Astrocyte (in vitro differentiated cells and primary cell): ENCODE measurements around the gene STRA6. TPM values are rescaled to one million over a fixed set of nuclear protein-coding genes. Genes with fewer than 3 reads are reported as not detected.

Experiments used
- DNase-seq: peaks from one replicate; pipeline ENCODE4 v3.0.0-alpha.2; 2010; ENCODE audit warnings: low read depth
- FAIRE-seq: peaks from 2 replicates; lab custom pipeline; 2011; peaks lifted over from hg19 to GRCh38; lab: Jason Lieb, UNC
- H2AFZ ChIP-seq: 2 replicates; pipeline ENCODE4 v1.6.0; 2012; ENCODE audit warnings: low read depth, low read length, inconsistent platforms
- H3K27ac ChIP-seq: 2 replicates; pipeline ENCODE4 v1.5.1; 2011; ENCODE audit warnings: low read depth, low read length, inconsistent platforms
- H3K27me3 ChIP-seq: 2 replicates; pipeline ENCODE4 v1.6.0; 2011; ENCODE audit warnings: low read length, inconsistent platforms; ENCODE audit not compliant: insufficient read depth
- H3K36me3 ChIP-seq: 2 replicates; pipeline ENCODE4 v1.5.1; 2011; ENCODE audit warnings: low read length, inconsistent platforms; ENCODE audit not compliant: insufficient read depth
- H3K4me1 ChIP-seq: 2 replicates; pipeline ENCODE4 v1.5.1; 2011; ENCODE audit warnings: low read length, inconsistent platforms; ENCODE audit not compliant: insufficient read depth
- H3K4me2 ChIP-seq: 2 replicates; pipeline ENCODE4 v1.6.0; 2012; ENCODE audit warnings: low read length, inconsistent platforms
- H3K4me3 ChIP-seq: 2 replicates; pipeline ENCODE4 v1.5.1; 2011; ENCODE audit warnings: low read depth, mild to moderate bottlenecking, low read length, inconsistent platforms; ENCODE audit not compliant: insufficient read depth
- H3K79me2 ChIP-seq: 2 replicates; pipeline ENCODE4 v1.6.0; 2012; ENCODE audit warnings: mild to moderate bottlenecking, low read length, inconsistent platforms; ENCODE audit not compliant: insufficient read depth
- H3K9ac ChIP-seq: 2 replicates; pipeline ENCODE4 v1.6.0; 2012; ENCODE audit warnings: mild to moderate bottlenecking, low read length, inconsistent platforms
- H3K9me3 ChIP-seq: 2 replicates; pipeline ENCODE4 v1.5.1; 2012; ENCODE audit warnings: low read depth, mild to moderate bottlenecking, low read length, inconsistent platforms; ENCODE audit not compliant: insufficient read depth
- H4K20me1 ChIP-seq: 2 replicates; pipeline ENCODE4 v1.6.0; 2012; ENCODE audit warnings: low read length, inconsistent platforms; ENCODE audit not compliant: insufficient read depth
- H3K27ac Mint-ChIP-seq: one replicate; pipeline ENCODE4 v1.8.0; 2021; ENCODE audit warnings: mild to moderate bottlenecking, mixed read lengths; ENCODE audit not compliant: unreplicated experiment
- H3K27me3 Mint-ChIP-seq: one replicate; pipeline ENCODE4 v1.8.0; 2021; ENCODE audit warnings: low read depth, mixed read lengths; ENCODE audit not compliant: unreplicated experiment
- H3K36me3 Mint-ChIP-seq: one replicate; pipeline ENCODE4 v1.8.0; 2021; ENCODE audit warnings: low read depth, mixed read lengths; ENCODE audit not compliant: unreplicated experiment
- H3K4me1 Mint-ChIP-seq: one replicate; pipeline ENCODE4 v1.8.0; 2021; ENCODE audit warnings: low read depth, mixed read lengths; ENCODE audit not compliant: unreplicated experiment
- H3K4me3 Mint-ChIP-seq: one replicate; pipeline ENCODE4 v1.8.0; 2021; ENCODE audit warnings: mild to moderate bottlenecking, moderate library complexity, mixed read lengths; ENCODE audit not compliant: unreplicated experiment
- H3K9me3 Mint-ChIP-seq: one replicate; pipeline ENCODE4 v1.8.0; 2021; ENCODE audit warnings: mild to moderate bottlenecking, mixed read lengths; ENCODE audit not compliant: unreplicated experiment
- CTCF ChIP-seq: IDR thresholded peaks from 2 replicates; pipeline ENCODE4 v1.5.1; 2011; ENCODE audit warnings: low read depth, mild to moderate bottlenecking, inconsistent platforms, low read length, moderate library complexity; ENCODE audit not compliant: insufficient read depth
- EZH2 ChIP-seq: IDR thresholded peaks from 2 replicates; pipeline ENCODE4 v1.6.1; 2012; ENCODE audit warnings: mild to moderate bottlenecking, low read length, inconsistent platforms; ENCODE audit not compliant: insufficient read depth
- total RNA-seq: library from RNA; stranded (reverse); gene quantifications from 2 replicates; pipeline ENCODE4 v1.2.1, GENCODE V29; 2021

Gene STRA6
- total RNA-seq, 1 donor from 2014 or later = 7.2 TPM

- H3K79me2 ChIP-seq = no peaks in the 10 kb centered on the region
- H3K4me3 Mint-ChIP-seq = no peak overlapping the region
- peaks cover 36% of the 10 kb centered on the region for H3K27me3 Mint-ChIP-seq
- no peaks in the 10 kb centered on the region for H4K20me1 ChIP-seq
- H3K4me1 ChIP-seq = peaks cover 53% of the 10 kb centered on the region
- no peaks in the 10 kb centered on the region for H3K27me3 ChIP-seq
- H3K4me3 ChIP-seq = no peak overlapping the region
- peak; percentile 71 for DNase-seq
- peaks cover 36% of the 10 kb centered on the region for H3K4me1 Mint-ChIP-seq
- no peak for TF ChIP-seq EZH2
- H3K9me3 Mint-ChIP-seq = peaks cover 7% of the 10 kb centered on the region
- H3K27ac ChIP-seq = peak overlapping the region; percentile 83
- H3K36me3 ChIP-seq = no peaks in the 10 kb centered on the region
- H3K9ac ChIP-seq = peak overlapping the region; percentile 71
- peak overlapping the region; percentile 62 for H3K4me2 ChIP-seq
- no peak overlapping the region for H2AFZ ChIP-seq
- H3K9me3 ChIP-seq = no peaks in the 10 kb centered on the region
- H3K36me3 Mint-ChIP-seq = peaks cover 6% of the 10 kb centered on the region
- H3K27ac Mint-ChIP-seq = peak overlapping the region; percentile 81
- FAIRE-seq = peak; percentile 62
These were observed 22.4 kb downstream of the STRA6 start for GRCh38 chr15:74179983-74180880.

- H2AFZ ChIP-seq = no peak overlapping the region
- peak overlapping the region; percentile 83 for H3K27ac ChIP-seq
- peak; percentile 82 for FAIRE-seq
These were observed 23.3 kb downstream of the STRA6 start for GRCh38 chr15:74179101-74179841.

More at GRCh38 chr15:74179101-74179841, 23.3 kb downstream of the STRA6 start:
- Histone ChIP-seq H3K4me2 (peak overlapping the region; percentile 62), H3K4me1 (peaks cover 52% of the 10 kb centered on the region), H3K4me3 (no peak overlapping the region), H3K9ac (peak overlapping the region; percentile 71), H3K36me3 (no peaks in the 10 kb centered on the region), H3K79me2 (no peaks in the 10 kb centered on the region), H3K27me3 (no peaks in the 10 kb centered on the region), H4K20me1 (no peaks in the 10 kb centered on the region), H3K9me3 (no peaks in the 10 kb centered on the region)
- Mint-ChIP-seq H3K36me3 (peaks cover 6% of the 10 kb centered on the region), H3K27me3 (peaks cover 31% of the 10 kb centered on the region), H3K4me3 (peak overlapping the region; percentile 37), H3K9me3 (peaks cover 9% of the 10 kb centered on the region), H3K27ac (peak overlapping the region; percentile 89), H3K4me1 (peaks cover 36% of the 10 kb centered on the region)
- TF ChIP-seq EZH2 (no peak), CTCF (no peak)
- peak; percentile 92 for DNase-seq
